SU-DHL-6 (cell line): ENCODE data around the gene LRRK1.

Experiments
- H2AFZ ChIP-seq: fragments of 200-600 bp; sonication (generic); 2 replicates; pipeline ENCODE4 v1.6.1; 2014; ENCODE audit warnings: low read depth, mild to moderate bottlenecking, moderate library complexity, mixed read lengths, antibody characterized with exemption, low read length; ENCODE audit not compliant: severe bottlenecking
- H3F3A ChIP-seq: fragments of 200-600 bp; shearing (Covaris generic); 2 replicates; pipeline ENCODE4 v1.6.0; 2016; ENCODE audit warnings: antibody characterized with exemption, mild to moderate bottlenecking; ENCODE audit not compliant: insufficient read depth
- H3K27ac ChIP-seq: fragments of 200-600 bp; sonication (generic); 2 replicates; pipeline ENCODE4 v1.5.1; 2016; ENCODE audit warnings: low read depth, mild to moderate bottlenecking, low read length, moderate library complexity, mixed read lengths
- H3K27me3 ChIP-seq: fragments of 200-600 bp; sonication (generic), shearing (Covaris generic); 2 replicates; pipeline ENCODE4 v1.6.0; 2014; ENCODE audit warnings: mild to moderate bottlenecking, low read length
- H3K36me3 ChIP-seq: fragments of 200-600 bp; sonication (generic); 2 replicates; pipeline ENCODE4 v1.6.1; 2014; ENCODE audit warnings: mild to moderate bottlenecking, low read length, mixed read lengths
- H3K4me2 ChIP-seq: fragments of 300-600, 200-600 bp; shearing (Covaris generic), sonication (generic); 2 replicates; pipeline ENCODE4 v1.6.0; 2014; ENCODE audit warnings: low read length, low read depth, mild to moderate bottlenecking; ENCODE audit not compliant: poor library complexity, severe bottlenecking
- H3K4me3 ChIP-seq: fragments of 200-600 bp; sonication (generic); 2 replicates; pipeline ENCODE4 v1.5.1; 2014; ENCODE audit warnings: antibody characterized with exemption, low read length, mild to moderate bottlenecking, mixed read lengths; ENCODE audit not compliant: insufficient read depth, poor library complexity, severe bottlenecking
- H3K79me2 ChIP-seq: fragments of 200-600 bp; sonication (generic); 2 replicates; pipeline ENCODE4 v1.6.1; 2014; ENCODE audit warnings: mild to moderate bottlenecking, low read length, moderate library complexity; ENCODE audit not compliant: insufficient read depth
- H3K9ac ChIP-seq: fragments of 200-600 bp; sonication (generic); 2 replicates; pipeline ENCODE4 v1.7.0; 2014; ENCODE audit warnings: mild to moderate bottlenecking, low read length
- H3K9me2 ChIP-seq: fragments of 200-600 bp; sonication (generic); replicated peaks from 2 replicates; pipeline ENCODE4 v1.6.1; 2014; ENCODE audit warnings: low read length; ENCODE audit not compliant: insufficient read depth
- H3K9me3 ChIP-seq: fragments of 200-600 bp; sonication (generic); 2 replicates; pipeline ENCODE4 v1.6.1; 2014; ENCODE audit warnings: low read length, mixed read lengths; ENCODE audit not compliant: insufficient read depth
- H4K20me1 ChIP-seq: fragments of 200-600 bp; sonication (generic); 2 replicates; pipeline ENCODE4 v1.6.1; 2014; ENCODE audit warnings: low read depth, mild to moderate bottlenecking, antibody characterized with exemption, low read length, moderate library complexity, mixed read lengths
- EZH2phosphoT487 ChIP-seq: fragments of 200-600 bp; sonication (generic), shearing (Covaris generic); conservative IDR thresholded peaks from 2 replicates; pipeline ENCODE4 v1.6.1; 2018; ENCODE audit warnings: mild to moderate bottlenecking, antibody characterized with exemption, low read length, moderate library complexity, mixed read lengths
- TF ChIP-seq, protein P1 (sequence below): fragments of 200-600 bp; sonication (generic); IDR thresholded peaks from one replicate; pipeline ENCODE4 v1.5.1; 2017; ENCODE audit warnings: antibody characterized with exemption, mild to moderate bottlenecking, low read length, moderate library complexity; ENCODE audit not compliant: insufficient read depth, poor library complexity, severe bottlenecking

The LRRK1 gene

GRCh38 chr15:101012326-101013200 is 93.4 kb downstream of the LRRK1 start:
- peaks cover 13% of the 10 kb centered on the region; the same call in 1 of the 2 replicates for H3F3A ChIP-seq
- no peaks in the 10 kb centered on the region for H3K9me2 ChIP-seq
- H3K9me3 ChIP-seq = no peaks in the 10 kb centered on the region
- H3K4me2 ChIP-seq = no peak overlapping the region
- no peaks in the 10 kb centered on the region for H4K20me1 ChIP-seq
- no peak for TF ChIP-seq EZH2phosphoT487
- TF ChIP-seq, protein P1, sequence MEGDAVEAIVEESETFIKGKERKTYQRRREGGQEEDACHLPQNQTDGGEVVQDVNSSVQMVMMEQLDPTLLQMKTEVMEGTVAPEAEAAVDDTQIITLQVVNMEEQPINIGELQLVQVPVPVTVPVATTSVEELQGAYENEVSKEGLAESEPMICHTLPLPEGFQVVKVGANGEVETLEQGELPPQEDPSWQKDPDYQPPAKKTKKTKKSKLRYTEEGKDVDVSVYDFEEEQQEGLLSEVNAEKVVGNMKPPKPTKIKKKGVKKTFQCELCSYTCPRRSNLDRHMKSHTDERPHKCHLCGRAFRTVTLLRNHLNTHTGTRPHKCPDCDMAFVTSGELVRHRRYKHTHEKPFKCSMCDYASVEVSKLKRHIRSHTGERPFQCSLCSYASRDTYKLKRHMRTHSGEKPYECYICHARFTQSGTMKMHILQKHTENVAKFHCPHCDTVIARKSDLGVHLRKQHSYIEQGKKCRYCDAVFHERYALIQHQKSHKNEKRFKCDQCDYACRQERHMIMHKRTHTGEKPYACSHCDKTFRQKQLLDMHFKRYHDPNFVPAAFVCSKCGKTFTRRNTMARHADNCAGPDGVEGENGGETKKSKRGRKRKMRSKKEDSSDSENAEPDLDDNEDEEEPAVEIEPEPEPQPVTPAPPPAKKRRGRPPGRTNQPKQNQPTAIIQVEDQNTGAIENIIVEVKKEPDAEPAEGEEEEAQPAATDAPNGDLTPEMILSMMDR = no peak
- no peak overlapping the region for H2AFZ ChIP-seq
- peaks cover 51% of the 10 kb centered on the region for H3K36me3 ChIP-seq
- H3K4me3 ChIP-seq = no peak overlapping the region
- H3K79me2 ChIP-seq = no peaks in the 10 kb centered on the region
- H3K27ac ChIP-seq = no peak overlapping the region
- no peaks in the 10 kb centered on the region for H3K27me3 ChIP-seq
- no peak overlapping the region for H3K9ac ChIP-seq

DNA sequence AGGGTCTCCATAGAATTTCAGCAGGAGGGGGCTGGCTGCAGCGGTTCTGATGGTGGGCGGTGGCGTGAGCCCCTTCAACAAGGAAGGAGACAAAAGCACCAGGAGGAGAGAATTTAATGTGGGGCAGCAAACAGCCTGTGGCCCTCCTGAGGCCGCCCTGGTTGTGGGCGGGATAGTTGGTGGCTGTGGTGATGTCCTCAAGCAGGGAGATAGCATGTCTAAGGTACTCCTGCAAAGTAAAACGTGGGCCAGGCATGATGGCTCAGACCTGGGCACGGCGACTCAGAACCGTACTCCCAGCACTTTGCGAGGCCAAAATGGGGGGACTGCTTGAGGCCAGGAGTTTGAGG is 94.0 kb downstream of the LRRK1 start:
- H3K79me2 ChIP-seq = no peaks in the 10 kb centered on the region
- peaks cover 17% of the 10 kb centered on the region; the same call in 1 of the 2 replicates for H3F3A ChIP-seq
- H3K4me2 ChIP-seq = no peak overlapping the region
- peaks cover 57% of the 10 kb centered on the region for H3K36me3 ChIP-seq
- H3K27ac ChIP-seq = no peak overlapping the region
- H2AFZ ChIP-seq = no peak overlapping the region
- no peaks in the 10 kb centered on the region for H3K27me3 ChIP-seq
- no peak overlapping the region for H3K4me3 ChIP-seq
- H3K9ac ChIP-seq = no peak overlapping the region
- no peaks in the 10 kb centered on the region for H4K20me1 ChIP-seq
- TF ChIP-seq EZH2phosphoT487 = no peak
- TF ChIP-seq, protein P1 = no peak
- no peaks in the 10 kb centered on the region for H3K9me2 ChIP-seq
- no peaks in the 10 kb centered on the region for H3K9me3 ChIP-seq

- Histone ChIP-seq H3K9me2 (no peaks in the 10 kb centered on the region), H3K36me3 (peaks cover 59% of the 10 kb centered on the region), H3F3A (peaks cover 13% of the 10 kb centered on the region; the same call in 1 of the 2 replicates), H3K79me2 (no peaks in the 10 kb centered on the region), H4K20me1 (no peaks in the 10 kb centered on the region), H3K4me3 (no peak overlapping the region), H3K27me3 (no peaks in the 10 kb centered on the region), H3K4me2 (no peak overlapping the region), H3K27ac (no peak overlapping the region), H3K9me3 (no peaks in the 10 kb centered on the region), H3K9ac (no peak overlapping the region), H2AFZ (no peak overlapping the region)
- no peak for TF ChIP-seq EZH2phosphoT487
- TF ChIP-seq, protein P1 = no peak
Measured at GRCh38 chr15:101013769-101014675, 94.9 kb downstream of the LRRK1 start.
